RCC 7860 (cell line): Measurements from ENCODE around the gene GPR87.

Experiments
- DNase-seq: peaks from one replicate; pipeline ENCODE4 v3.0.0-alpha.2; 2015; ENCODE audit warnings: low spot score
- FAIRE-seq: peaks from 2 replicates; lab custom pipeline; 2012; peaks lifted over from hg19 to GRCh38; lab: Jason Lieb, UNC

GPR87 gene

GRCh38 chr3:151318313-151318712 is 1.7 kb upstream of the GPR87 start:
- FAIRE-seq, result no peak
- no peak for DNase-seq

GRCh38 chr3:151315846-151316245 is 774 bp downstream of the GPR87 start:
- FAIRE-seq, result no peak

GRCh38 chr3:151315136-151315535 is 1.5 kb downstream of the GPR87 start:
- DNase-seq, result no peak
- FAIRE-seq, result no peak

More at GRCh38 chr3:151315846-151316245, 774 bp downstream of the GPR87 start:
- no peak for DNase-seq

- no peak for DNase-seq
- FAIRE-seq, result no peak
These were observed 2.0 kb downstream of the GPR87 start for GRCh38 chr3:151314593-151314992.

- FAIRE-seq (no peak), DNase-seq (no peak)
These were observed 2.5 kb downstream of the GPR87 start for GRCh38 chr3:151314137-151314536.

GRCh38 chr3:151312972-151313371 is 3.6 kb downstream of the GPR87 start:
- FAIRE-seq (no peak), DNase-seq (no peak)

- FAIRE-seq, result no peak
- no peak for DNase-seq
These were observed 7.1 kb downstream of the GPR87 start for GRCh38 chr3:151309566-151309965.

GRCh38 chr3:151307583-151308488 is 8.8 kb downstream of the GPR87 start:
- DNase-seq (no peak), FAIRE-seq (peak; percentile 70)

GRCh38 chr3:151307131-151307530 is 9.5 kb downstream of the GPR87 start:
- FAIRE-seq (no peak), DNase-seq (no peak)

- no peak for DNase-seq
- peak; percentile 16 for FAIRE-seq
These were observed 10.3 kb downstream of the GPR87 start for GRCh38 chr3:151306168-151306810.

GRCh38 chr3:151305775-151306151 is 10.9 kb downstream of the GPR87 start:
- DNase-seq (peak; percentile 38), FAIRE-seq (no peak)

- FAIRE-seq, result peak; percentile 97
- DNase-seq, result peak; percentile 97
These were observed 11.4 kb downstream of the GPR87 start for GRCh38 chr3:151305060-151305774.

GRCh38 chr3:151303751-151304150 is 12.9 kb downstream of the GPR87 start:
- FAIRE-seq, result no peak
- no peak for DNase-seq

GRCh38 chr3:151301787-151302186 is 14.8 kb downstream of the GPR87 start:
- DNase-seq, result no peak
- FAIRE-seq, result peak; percentile 31

GRCh38 chr3:151300539-151300938 is 16.1 kb downstream of the GPR87 start:
- FAIRE-seq, result no peak
- no peak for DNase-seq

GRCh38 chr3:151299006-151299405 is 17.6 kb downstream of the GPR87 start:
- DNase-seq (no peak), FAIRE-seq (no peak)

- no peak for FAIRE-seq
- no peak for DNase-seq
These were observed 19.2 kb downstream of the GPR87 start for GRCh38 chr3:151297429-151297828.

- no peak for FAIRE-seq
These were observed 20.4 kb downstream of the GPR87 start for GRCh38 chr3:151296226-151296625.

GRCh38 chr3:151293127-151293526 is 23.5 kb downstream of the GPR87 start:
- DNase-seq (no peak), FAIRE-seq (no peak)

More at GRCh38 chr3:151296226-151296625, 20.4 kb downstream of the GPR87 start:
- no peak for DNase-seq

- DNase-seq (peak; percentile 43), FAIRE-seq (peak; percentile 83)
These were observed 25.9 kb downstream of the GPR87 start for GRCh38 chr3:151290673-151291072.

- FAIRE-seq (no peak), DNase-seq (no peak)
These were observed 27.2 kb downstream of the GPR87 start for GRCh38 chr3:151289445-151289844.
